Fibroblast of lung (primary cell): ENCODE results near the gene AKT1S1. TPM values are rescaled to one million over a fixed set of nuclear protein-coding genes. Genes with fewer than 3 reads are reported as not detected.
A peak's percentile ranks its signal among the peaks of the same experiment; 100 is the strongest.

ENCODE experiments used
- DNase-seq, 2 donors: peaks; one replicate each; pipeline versions ENCODE4 v3.0.0 to v3.0.0-alpha.2; 2010; ENCODE audit warnings: low read depth in 2 of 2
- H2AFZ ChIP-seq: 2 replicates; pipeline ENCODE4 v1.5.1; 2012; ENCODE audit warnings: low read length, control low read depth, inconsistent platforms
- H3K27ac ChIP-seq: 2 replicates; pipeline ENCODE4 v1.5.1; 2011; ENCODE audit warnings: low read length, control low read depth; ENCODE audit not compliant: insufficient read depth
- H3K27me3 ChIP-seq: 2 replicates; pipeline ENCODE4 v1.5.1; 2011; ENCODE audit warnings: mild to moderate bottlenecking, low read length; ENCODE audit not compliant: control insufficient read depth, insufficient read depth
- H3K36me3 ChIP-seq: 2 replicates; pipeline ENCODE4 v1.5.1; 2011; ENCODE audit warnings: low read length; ENCODE audit not compliant: control insufficient read depth, insufficient read depth
- H3K4me1 ChIP-seq: 2 replicates; pipeline ENCODE4 v1.5.1; 2011; ENCODE audit warnings: low read length; ENCODE audit not compliant: control insufficient read depth, insufficient read depth; ENCODE audit errors: extremely low read depth
- H3K4me2 ChIP-seq: 2 replicates; pipeline ENCODE4 v1.5.1; 2011; ENCODE audit warnings: low read length, control low read depth; ENCODE audit not compliant: insufficient read depth; ENCODE audit errors: extremely low read depth
- H3K4me3 ChIP-seq, 4 experiments: fragments of 200-600 bp in 1 of 4; sonication (generic) in 1 of 4; replicated peaks in 1 of 4; 2 replicates each; pipeline ENCODE4 v1.5.1; 2011 to 2016; ENCODE audit warnings: low read length in 4 of 4, low read depth in 3 of 4, mild to moderate bottlenecking in 3 of 4, control low read depth in 2 of 4, inconsistent platforms in 1 of 4, mixed read lengths in 1 of 4; ENCODE audit not compliant: insufficient read depth in 1 of 4; ENCODE audit errors: control extremely low read depth in 1 of 4
- H3K79me2 ChIP-seq: 2 replicates; pipeline ENCODE4 v1.5.1; 2012; ENCODE audit warnings: mild to moderate bottlenecking, low read length, inconsistent platforms; ENCODE audit not compliant: control insufficient read depth, insufficient read depth
- H3K9ac ChIP-seq: 2 replicates; pipeline ENCODE4 v1.5.1; 2011; ENCODE audit warnings: mild to moderate bottlenecking, low read length, control low read depth; ENCODE audit not compliant: insufficient read depth
- H3K9me3 ChIP-seq: 2 replicates; pipeline ENCODE4 v1.5.1; 2012; ENCODE audit warnings: low read depth, low read length; ENCODE audit not compliant: control insufficient read depth, insufficient read depth
- H4K20me1 ChIP-seq: 2 replicates; pipeline ENCODE4 v1.5.1; 2011; ENCODE audit warnings: low read length; ENCODE audit not compliant: control insufficient read depth, insufficient read depth; ENCODE audit errors: extremely low read depth
- EZH2 ChIP-seq: IDR thresholded peaks from 2 replicates; pipeline ENCODE4 v1.5.1; 2012; ENCODE audit warnings: low read length, control low read depth, mild to moderate bottlenecking; ENCODE audit errors: missing control alignments
- polyA plus RNA-seq, 2 donors: library from polyadenylated mRNA; depleted of rRNA in 1 of 2; stranded (reverse) in 1 of 2; unstranded in 1 of 2; fragments of >200 nt; gene quantifications; 2 replicates each; pipeline ENCODE4 v1.2.1, GENCODE V29; 2011 to 2012; ENCODE audit warnings: missing spikeins in 1 of 2
- total RNA-seq: library from RNA; depleted of rRNA; stranded (reverse); fragments of >200 nt; gene quantifications from 2 replicates; pipeline ENCODE4 v1.2.1, GENCODE V29; 2014
- TF ChIP-seq, protein P1 (sequence below), 2 donors: IDR thresholded peaks in 1 of 2; conservative IDR thresholded peaks in 1 of 2; 1 replicate in 1 of 2; 2 replicates in 1 of 2; pipeline ENCODE4 v1.5.1; 2011 to 2012; ENCODE audit warnings: low read length in 2 of 2, control low read depth in 1 of 2, inconsistent platforms in 1 of 2, low read depth in 1 of 2, mild to moderate bottlenecking in 1 of 2

The AKT1S1 gene
- total and polyA plus RNA-seq, 2 donors (not counting 1 experiment from before 2014, with no cell fraction given), result 12.2 to 37.4 TPM

DNA sequence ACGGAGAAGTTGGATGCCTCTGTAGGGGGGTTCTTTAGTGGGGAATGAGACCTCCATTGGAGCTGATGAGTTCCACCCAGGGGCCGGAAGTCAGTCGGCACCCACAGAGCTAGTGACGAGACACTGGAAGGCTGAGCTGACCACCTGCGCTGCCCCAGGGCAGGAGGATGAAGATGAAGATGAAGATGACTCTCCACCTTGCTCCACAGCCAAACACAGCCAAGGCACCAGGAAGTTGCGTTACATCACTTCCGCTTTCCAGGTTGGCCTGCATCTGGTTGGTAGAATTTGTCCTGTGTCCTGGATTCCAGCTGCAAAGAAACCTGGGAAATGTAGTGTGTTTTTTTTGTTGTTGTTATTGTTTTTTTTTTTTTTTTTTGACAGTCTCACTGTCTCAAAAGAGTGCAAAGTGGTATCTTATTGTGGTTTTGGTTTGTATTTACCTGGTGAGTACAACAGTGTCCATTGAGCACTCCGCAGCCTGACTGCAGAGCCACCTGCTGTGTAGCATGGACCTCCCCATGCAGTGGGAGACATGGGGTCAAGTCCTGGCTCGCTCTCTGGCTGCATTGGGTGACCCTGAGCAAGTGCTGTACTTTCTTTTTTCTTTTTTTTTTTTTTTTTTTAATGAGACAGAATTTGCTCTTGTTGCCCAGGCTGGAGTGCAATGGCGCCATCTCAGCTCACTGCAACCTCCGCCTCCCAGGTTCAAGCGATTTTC, 2.2 kb upstream of the AKT1S1 start:
- TF ChIP-seq, protein P1, sequence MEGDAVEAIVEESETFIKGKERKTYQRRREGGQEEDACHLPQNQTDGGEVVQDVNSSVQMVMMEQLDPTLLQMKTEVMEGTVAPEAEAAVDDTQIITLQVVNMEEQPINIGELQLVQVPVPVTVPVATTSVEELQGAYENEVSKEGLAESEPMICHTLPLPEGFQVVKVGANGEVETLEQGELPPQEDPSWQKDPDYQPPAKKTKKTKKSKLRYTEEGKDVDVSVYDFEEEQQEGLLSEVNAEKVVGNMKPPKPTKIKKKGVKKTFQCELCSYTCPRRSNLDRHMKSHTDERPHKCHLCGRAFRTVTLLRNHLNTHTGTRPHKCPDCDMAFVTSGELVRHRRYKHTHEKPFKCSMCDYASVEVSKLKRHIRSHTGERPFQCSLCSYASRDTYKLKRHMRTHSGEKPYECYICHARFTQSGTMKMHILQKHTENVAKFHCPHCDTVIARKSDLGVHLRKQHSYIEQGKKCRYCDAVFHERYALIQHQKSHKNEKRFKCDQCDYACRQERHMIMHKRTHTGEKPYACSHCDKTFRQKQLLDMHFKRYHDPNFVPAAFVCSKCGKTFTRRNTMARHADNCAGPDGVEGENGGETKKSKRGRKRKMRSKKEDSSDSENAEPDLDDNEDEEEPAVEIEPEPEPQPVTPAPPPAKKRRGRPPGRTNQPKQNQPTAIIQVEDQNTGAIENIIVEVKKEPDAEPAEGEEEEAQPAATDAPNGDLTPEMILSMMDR (conservative IDR thresholded peaks at IDR 0.05 in 1 of 2, IDR thresholded peaks at IDR 0.05 in 1 of 2; ENCODE audit: low read depth in 1 of 2, low read length in 2 of 2), result no peak
- TF ChIP-seq EZH2, result no peak
- H3K4me2 ChIP-seq, result no peak overlapping the region
- H3K79me2 ChIP-seq, result peaks cover 20% of the 10 kb centered on the region
- H3K9ac ChIP-seq, result no peak overlapping the region
- peaks cover 4% of the 10 kb centered on the region for H3K4me1 ChIP-seq
- no peak overlapping the region for H2AFZ ChIP-seq
- no peaks in the 10 kb centered on the region for H3K27me3 ChIP-seq
- H3K27ac ChIP-seq, result no peak overlapping the region
- no peaks in the 10 kb centered on the region for H3K9me3 ChIP-seq
- H4K20me1 ChIP-seq, result no peaks in the 10 kb centered on the region
- H3K36me3 ChIP-seq, result peaks cover 45% of the 10 kb centered on the region
- DNase-seq, result no peak
- H3K4me3 ChIP-seq, result no peak overlapping the region

DNA sequence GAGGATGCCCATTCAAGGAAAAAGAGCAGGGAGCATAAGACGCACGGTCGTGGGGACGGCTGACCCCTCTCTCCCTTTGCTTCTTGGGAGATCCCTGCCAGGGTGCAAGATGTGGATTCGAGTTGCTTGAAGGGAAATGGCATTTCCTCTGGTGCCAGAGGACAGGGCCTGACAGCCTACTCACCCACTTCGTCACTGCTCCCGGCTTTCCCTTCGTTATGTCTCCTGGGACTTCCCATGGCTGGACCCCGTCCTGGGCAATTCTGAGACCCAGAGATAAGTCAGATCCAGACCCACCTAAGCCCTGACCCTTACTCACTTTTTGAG, 1.6 kb upstream of the AKT1S1 start:
- Histone ChIP-seq H3K27me3 (no peaks in the 10 kb centered on the region), H3K27ac (peak overlapping the region; percentile 94), H3K9me3 (no peaks in the 10 kb centered on the region), H3K4me3 (peak overlapping the region; percentile 85 to 98 (median 92)), H3K79me2 (peaks cover 22% of the 10 kb centered on the region), H3K9ac (peak overlapping the region; percentile 98), H3K4me1 (peaks cover 4% of the 10 kb centered on the region), H3K36me3 (peaks cover 40% of the 10 kb centered on the region), H2AFZ (no peak overlapping the region), H3K4me2 (peak overlapping the region; percentile 93), H4K20me1 (no peaks in the 10 kb centered on the region)
- DNase-seq, result no peak
- TF ChIP-seq, protein P1 (conservative IDR thresholded peaks at IDR 0.05 in 1 of 2, IDR thresholded peaks at IDR 0.05 in 1 of 2; ENCODE audit: low read depth in 1 of 2, low read length in 2 of 2), result no peak

DNA sequence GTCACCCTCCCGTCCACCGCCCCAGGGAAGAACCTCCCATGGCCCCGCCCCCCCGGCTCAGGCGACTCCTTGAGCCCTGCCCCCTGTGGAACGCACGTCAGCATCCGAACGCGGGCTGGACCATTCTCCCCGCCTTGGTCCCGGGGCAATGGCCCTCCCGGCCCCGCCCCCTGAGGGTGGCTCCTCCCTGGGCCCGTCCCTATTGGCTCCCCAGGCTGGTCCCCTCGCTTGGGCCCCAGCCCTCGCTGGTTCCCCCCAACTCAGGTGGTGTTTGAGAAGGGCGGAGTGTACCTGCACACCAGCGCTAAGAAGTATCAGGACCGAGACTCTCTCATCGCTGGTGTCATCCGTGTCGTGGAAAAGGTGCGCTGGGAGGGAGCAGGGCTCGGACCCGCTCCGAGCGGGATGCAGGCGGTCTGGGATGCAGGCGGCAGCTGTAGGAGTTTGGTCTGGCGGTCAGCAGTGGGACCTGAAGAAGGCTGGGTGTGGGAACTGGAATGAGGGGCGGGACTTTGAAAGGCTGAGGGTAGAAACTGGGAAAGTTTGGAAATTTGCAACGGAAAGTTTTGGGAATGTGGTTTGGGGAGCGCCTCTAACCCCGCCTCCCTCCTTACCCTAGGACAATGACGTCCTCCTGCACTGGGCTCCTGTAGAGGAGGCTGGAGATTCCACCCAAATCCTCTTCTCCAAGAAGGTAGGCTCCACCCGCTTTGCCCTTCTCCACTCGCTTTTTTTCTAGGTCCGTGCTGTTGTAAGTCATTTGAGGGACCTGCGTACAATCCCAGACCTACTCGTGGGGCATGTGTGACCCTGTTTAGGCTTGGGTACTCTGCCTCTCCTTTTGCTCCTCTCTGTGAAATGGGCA, 956 bp upstream of the AKT1S1 start:
- Histone ChIP-seq H3K9me3 (no peaks in the 10 kb centered on the region), H3K4me2 (peak overlapping the region; percentile 93), H3K27me3 (no peaks in the 10 kb centered on the region), H3K79me2 (peaks cover 22% of the 10 kb centered on the region), H3K27ac (peak overlapping the region; percentile 94), H2AFZ (peak overlapping the region; percentile 93), H3K9ac (peak overlapping the region; percentile 98), H3K4me3 (peak overlapping the region; percentile 85 to 98 (median 92)), H4K20me1 (no peaks in the 10 kb centered on the region), H3K4me1 (peaks cover 4% of the 10 kb centered on the region), H3K36me3 (peaks cover 36% of the 10 kb centered on the region)
- peak; percentile 95 to 97 for DNase-seq
- TF ChIP-seq, protein P1 (conservative IDR thresholded peaks at IDR 0.05 in 1 of 2, IDR thresholded peaks at IDR 0.05 in 1 of 2; ENCODE audit: low read depth in 1 of 2, low read length in 2 of 2), result no peak
- no peak for TF ChIP-seq EZH2
